Stimulated activated naive CD8-positive, alpha-beta T cell treated with anti-CD3 and anti-CD28 coated beads, Interleukin-15, amount 100 ng/mL, for 72 hours (primary cell): Measurements from ENCODE around the gene PRM2.
A peak's percentile ranks its signal among the peaks of the same experiment; 100 is the strongest.
"Not testable (repeated sequence)": the region's sequence is repeated elsewhere in the genome, so short reads cannot be mapped to it uniquely, and the experiment has no call there.

Experiments
- ATAC-seq: fragments of 150-1000 bp; cut with Tn5 transposase; 2 replicates; pipeline ENCODE4 v1.10.0; 2021; ENCODE audit warnings: mild to moderate bottlenecking, moderate library complexity
- DNase-seq, 2 donors: peaks; one replicate each; pipeline ENCODE4 v3.0.0; 2021 to 2022
- H3K27ac Mint-ChIP-seq, 2 donors: one replicate each; pipeline ENCODE4 v1.8.0; 2022; ENCODE audit warnings: mild to moderate bottlenecking in 2 of 2, mixed read lengths in 2 of 2, moderate library complexity in 2 of 2
- H3K27me3 Mint-ChIP-seq: one replicate; pipeline ENCODE4 v1.8.0; 2022; ENCODE audit warnings: mixed read lengths
- H3K4me1 Mint-ChIP-seq: one replicate; pipeline ENCODE4 v1.8.0; 2022; ENCODE audit warnings: mild to moderate bottlenecking, mixed read lengths
- H3K4me3 Mint-ChIP-seq, 2 donors: one replicate each; pipeline ENCODE4 v1.8.0; 2022; ENCODE audit warnings: mild to moderate bottlenecking in 2 of 2, mixed read lengths in 2 of 2, moderate library complexity in 1 of 2
- H3K9me3 Mint-ChIP-seq, 2 donors: one replicate each; pipeline ENCODE4 v1.8.0; 2022; ENCODE audit warnings: mixed read lengths in 2 of 2

Gene PRM2

GRCh38 chr16:11298143-11298900 is 22.0 kb upstream of the PRM2 start:
- H3K4me3 Mint-ChIP-seq = peak overlapping the region; percentile 60 to 67
- ATAC-seq = no peak
- H3K9me3 Mint-ChIP-seq = no peaks in the 10 kb centered on the region
- peaks cover 7% of the 10 kb centered on the region for H3K27me3 Mint-ChIP-seq
- DNase-seq = no peak
- H3K4me1 Mint-ChIP-seq = peaks cover 52% of the 10 kb centered on the region
- H3K27ac Mint-ChIP-seq = peak overlapping the region; percentile 80 to 88

- no peaks in the 10 kb centered on the region for H3K9me3 Mint-ChIP-seq
- H3K27me3 Mint-ChIP-seq = peaks cover 14% of the 10 kb centered on the region
- peak overlapping the region; percentile 66 to 67 for H3K4me3 Mint-ChIP-seq
- H3K27ac Mint-ChIP-seq = peak overlapping the region; percentile 87 to 90
- ATAC-seq (peak; percentile 93), DNase-seq (peak; percentile 60 to 86)
- H3K4me1 Mint-ChIP-seq = peaks cover 55% of the 10 kb centered on the region
Measured at GRCh38 chr16:11297492-11298142, 21.3 kb upstream of the PRM2 start.

GRCh38 chr16:11296706-11297491 is 20.6 kb upstream of the PRM2 start:
- Mint-ChIP-seq H3K9me3 (no peaks in the 10 kb centered on the region), H3K4me3 (peak overlapping the region; percentile 66 to 67), H3K27ac (peak overlapping the region; percentile 87 to 90), H3K27me3 (peaks cover 21% of the 10 kb centered on the region), H3K4me1 (peaks cover 55% of the 10 kb centered on the region)
- DNase-seq (peak in 1 of 2 donors; percentile 26), ATAC-seq (peak; percentile 55)

- H3K9me3 Mint-ChIP-seq = no peaks in the 10 kb centered on the region
- peaks cover 26% of the 10 kb centered on the region for H3K27me3 Mint-ChIP-seq
- ATAC-seq = no peak
- peaks cover 55% of the 10 kb centered on the region for H3K4me1 Mint-ChIP-seq
- DNase-seq = no peak
- peak overlapping the region; percentile 63 to 90 for H3K27ac Mint-ChIP-seq
- peak overlapping the region in 1 of 2 donors; percentile 66 for H3K4me3 Mint-ChIP-seq
Measured at GRCh38 chr16:11296351-11296705, 20.0 kb upstream of the PRM2 start.

- ATAC-seq (no peak), DNase-seq (no peak)
- Mint-ChIP-seq H3K9me3 (no peaks in the 10 kb centered on the region), H3K27ac (no peak overlapping the region), H3K4me1 (peaks cover 55% of the 10 kb centered on the region), H3K4me3 (no peak overlapping the region), H3K27me3 (peaks cover 29% of the 10 kb centered on the region)
Measured at GRCh38 chr16:11295672-11296071, 19.4 kb upstream of the PRM2 start.

- Mint-ChIP-seq H3K27ac (no peak overlapping the region), H3K4me3 (no peak overlapping the region), H3K4me1 (peaks cover 38% of the 10 kb centered on the region), H3K9me3 (no peaks in the 10 kb centered on the region), H3K27me3 (peaks cover 29% of the 10 kb centered on the region)
- ATAC-seq (no peak), DNase-seq (no peak)
Measured at GRCh38 chr16:11292076-11292748, 15.9 kb upstream of the PRM2 start.

DNA sequence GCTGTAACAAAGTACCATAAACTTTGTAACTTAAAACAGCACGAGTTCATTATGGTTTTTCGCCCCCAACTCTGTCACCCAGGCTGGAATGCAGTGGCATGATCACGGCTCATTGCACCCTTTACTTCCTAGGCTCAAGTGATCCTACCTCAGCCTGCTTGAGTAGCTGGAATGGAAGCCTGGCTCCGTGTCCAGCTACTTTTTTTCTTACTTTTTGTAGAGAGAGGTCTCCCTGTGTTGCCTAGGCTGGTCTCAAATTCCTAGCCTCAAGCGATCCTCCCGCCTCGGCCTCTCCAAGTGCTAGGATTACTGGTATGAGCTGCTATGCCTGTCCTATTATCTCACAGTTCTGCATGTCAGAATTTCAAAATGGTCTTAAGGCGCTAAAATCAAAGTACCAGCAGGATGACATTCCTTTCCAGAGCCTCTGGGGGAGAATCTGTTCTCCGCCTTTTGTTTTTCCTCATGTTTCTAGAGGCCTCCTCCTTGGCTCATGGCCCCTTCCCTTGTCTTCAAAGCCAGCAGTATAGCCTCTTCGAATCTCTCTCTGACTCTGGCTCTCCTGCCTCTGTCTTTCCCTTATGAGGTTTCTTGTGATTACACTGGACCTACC is 14.9 kb upstream of the PRM2 start:
- Mint-ChIP-seq H3K4me1 (peaks cover 38% of the 10 kb centered on the region), H3K27me3 (peaks cover 29% of the 10 kb centered on the region), H3K9me3 (no peaks in the 10 kb centered on the region), H3K27ac (peak overlapping the region in 1 of 2 donors; percentile 82), H3K4me3 (no peak overlapping the region)
- ATAC-seq (no peak), DNase-seq (no peak)

DNA sequence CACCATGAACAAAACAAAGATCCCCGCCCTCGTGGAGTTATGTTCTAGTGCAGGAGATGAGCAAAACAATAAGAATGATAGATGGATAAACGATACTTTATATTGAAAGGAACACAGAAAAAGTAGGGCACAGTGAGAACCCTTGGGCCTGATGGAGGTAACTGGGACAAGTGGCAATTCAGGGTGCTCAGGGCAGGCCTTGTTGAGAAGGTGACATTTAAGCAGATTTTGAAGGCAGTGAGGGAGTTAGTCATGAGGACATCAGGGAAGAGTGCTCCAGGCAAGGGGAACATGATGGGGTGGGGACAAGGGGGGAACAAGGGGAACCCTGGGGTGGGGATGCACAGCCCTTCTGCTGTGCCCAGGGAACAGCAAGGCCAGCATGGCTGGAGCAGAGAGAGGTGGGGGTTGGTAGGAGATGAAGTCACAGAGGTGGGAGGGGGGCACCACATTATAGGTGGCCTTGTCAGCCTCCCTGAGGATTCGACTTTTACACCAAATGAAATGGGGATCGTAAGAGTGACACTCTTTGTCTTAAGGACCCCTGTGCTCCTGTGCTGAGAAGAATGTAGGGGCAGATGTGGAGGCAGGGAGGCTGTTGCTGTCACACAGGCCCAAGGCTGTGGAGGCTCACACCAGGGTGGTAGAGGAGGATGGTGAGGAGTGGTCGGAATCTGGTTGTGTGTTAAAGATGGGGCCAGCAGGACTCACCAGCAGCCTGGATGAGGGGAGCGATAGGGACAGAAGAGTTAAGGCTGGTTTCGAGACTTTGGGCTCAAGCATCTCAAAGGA is 14.0 kb upstream of the PRM2 start:
- DNase-seq = no peak
- Mint-ChIP-seq H3K27me3 (peaks cover 29% of the 10 kb centered on the region), H3K4me1 (peaks cover 45% of the 10 kb centered on the region), H3K4me3 (no peak overlapping the region), H3K9me3 (no peaks in the 10 kb centered on the region), H3K27ac (peak overlapping the region in 1 of 2 donors; percentile 34)
- ATAC-seq = no peak

DNA sequence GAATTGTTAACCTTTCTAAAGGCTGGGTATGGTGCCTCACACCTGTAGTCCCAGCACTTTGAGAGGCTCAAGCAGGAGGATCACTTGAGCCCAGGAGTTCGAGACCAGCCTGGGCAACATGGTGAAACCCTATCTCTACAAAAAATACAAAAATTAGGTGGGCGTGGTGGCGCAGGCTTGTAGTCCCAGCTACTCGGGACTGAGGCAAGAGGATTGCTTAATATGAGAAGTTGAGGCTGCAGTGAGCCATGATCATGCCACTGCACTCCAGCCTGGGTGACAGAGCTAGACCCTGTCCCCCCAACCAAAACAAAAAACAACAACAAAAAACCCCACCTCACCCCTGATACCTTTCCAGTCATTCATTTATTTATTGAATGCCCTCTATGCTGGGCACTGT is 13.4 kb upstream of the PRM2 start:
- not testable (repeated sequence) for DNase-seq, H3K4me3 Mint-ChIP-seq, ATAC-seq, H3K9me3 Mint-ChIP-seq, H3K27ac Mint-ChIP-seq
- peaks cover 44% of the 10 kb centered on the region for H3K4me1 Mint-ChIP-seq
- peaks cover 29% of the 10 kb centered on the region for H3K27me3 Mint-ChIP-seq

DNA sequence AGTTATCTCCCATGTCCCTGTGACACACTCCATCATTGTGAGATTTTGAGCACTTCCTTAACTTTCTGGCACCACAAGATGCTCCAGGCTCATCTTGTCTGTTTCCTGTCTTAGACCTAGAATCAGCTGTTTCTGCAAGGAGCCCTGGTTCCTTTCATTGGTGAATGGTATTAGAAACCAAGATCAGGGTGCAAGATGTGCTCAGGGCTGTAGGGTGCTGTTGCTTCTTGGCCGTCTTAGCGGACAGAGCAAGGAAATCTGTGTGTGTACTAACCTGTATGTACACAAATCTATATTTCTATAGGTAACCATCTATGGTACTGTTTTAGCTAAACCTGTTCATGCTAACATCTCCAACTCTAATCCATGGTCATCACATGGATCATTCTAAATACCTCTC is 12.9 kb upstream of the PRM2 start:
- no peak overlapping the region for H3K27ac Mint-ChIP-seq

DNA sequence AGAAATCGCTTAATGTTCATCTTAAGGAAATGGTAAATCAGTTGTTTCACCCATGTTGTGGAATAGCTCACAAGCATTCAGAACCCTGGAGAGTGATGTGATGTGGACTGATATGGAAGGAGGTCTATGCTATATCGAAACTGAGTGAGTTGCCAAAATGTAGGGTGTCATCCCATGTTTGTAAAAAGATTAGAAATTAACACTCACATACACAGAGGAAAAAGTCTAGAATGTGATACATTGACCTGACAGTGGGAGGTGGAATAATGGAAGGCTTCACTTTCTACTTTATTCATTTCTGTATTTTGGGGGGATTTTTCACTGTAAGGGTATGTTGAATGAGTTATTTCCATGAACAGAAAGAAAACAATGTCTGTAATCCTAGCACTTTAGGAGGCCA is 9.6 kb upstream of the PRM2 start:
- peak; percentile 72 for ATAC-seq
- H3K9me3 Mint-ChIP-seq = no peaks in the 10 kb centered on the region
- DNase-seq = no peak
- H3K4me1 Mint-ChIP-seq = peaks cover 30% of the 10 kb centered on the region
- H3K27me3 Mint-ChIP-seq = no peaks in the 10 kb centered on the region
- H3K27ac Mint-ChIP-seq = peak overlapping the region in 1 of 2 donors; percentile 84
- H3K4me3 Mint-ChIP-seq = peak overlapping the region; percentile 3 to 27

More for the DNA sequence above, 12.9 kb upstream of the PRM2 start:
- Mint-ChIP-seq H3K27me3 (peaks cover 29% of the 10 kb centered on the region), H3K4me1 (peaks cover 41% of the 10 kb centered on the region), H3K4me3 (no peak overlapping the region), H3K9me3 (no peaks in the 10 kb centered on the region)
- no peak for ATAC-seq
- DNase-seq = no peak

- Mint-ChIP-seq H3K27ac (no peak overlapping the region), H3K9me3 (no peaks in the 10 kb centered on the region), H3K27me3 (no peaks in the 10 kb centered on the region)
Measured at GRCh38 chr16:11283820-11284248, 7.6 kb upstream of the PRM2 start.

GRCh38 chr16:11280616-11281522 is 4.6 kb upstream of the PRM2 start, which contains the start of gene PRM1:
Gene PRM1 (minus strand): TSS chr16:11281330. CDS start chr16:11281238, 92 bp downstream.
- Mint-ChIP-seq H3K9me3 (no peaks in the 10 kb centered on the region), H3K27me3 (no peaks in the 10 kb centered on the region), H3K4me1 (peaks cover 20% of the 10 kb centered on the region), H3K27ac (peak within 1 kb of the TSS in 1 of 2 donors; percentile 5), H3K4me3 (no peak within 1 kb of the TSS)
- ATAC-seq (no peak), DNase-seq (no peak)

More at GRCh38 chr16:11283820-11284248, 7.6 kb upstream of the PRM2 start:
- ATAC-seq = no peak
- no peak overlapping the region for H3K4me3 Mint-ChIP-seq
- DNase-seq = no peak
- H3K4me1 Mint-ChIP-seq = peaks cover 36% of the 10 kb centered on the region
